Choroid plexus epithelial cell (primary cell): ENCODE results near the gene RIC3.

Experiments
- DNase-seq: peaks from one replicate; pipeline ENCODE4 v3.0.0-alpha.2; 2010; ENCODE audit warnings: low read depth
- H3K4me3 ChIP-seq: 2 replicates; pipeline ENCODE4 v1.5.1; 2011; ENCODE audit warnings: low read depth, mild to moderate bottlenecking, control low read depth, low read length, moderate library complexity
- CTCF ChIP-seq: conservative IDR thresholded peaks from 2 replicates; pipeline ENCODE4 v1.5.1; 2011; ENCODE audit warnings: low read depth, mild to moderate bottlenecking, control low read depth, inconsistent platforms, low read length, moderate library complexity

RIC3 gene

GRCh38 chr11:8066036-8066910 lies 102.6 kb downstream of the RIC3 start:
- no peak for TF ChIP-seq CTCF
- no peak overlapping the region for H3K4me3 ChIP-seq
- no peak for DNase-seq

- no peak overlapping the region for H3K4me3 ChIP-seq
- no peak for DNase-seq
- no peak for TF ChIP-seq CTCF
These were observed 103.8 kb downstream of the RIC3 start for GRCh38 chr11:8065031-8065430.

- DNase-seq: peak; percentile 70
- no peak for TF ChIP-seq CTCF
- no peak overlapping the region for H3K4me3 ChIP-seq
These were observed 105.5 kb downstream of the RIC3 start for GRCh38 chr11:8063324-8063723.

- no peak for DNase-seq
- H3K4me3 ChIP-seq: no peak overlapping the region
- TF ChIP-seq CTCF: no peak
These were observed 106.0 kb downstream of the RIC3 start for GRCh38 chr11:8062781-8063257.

GRCh38 chr11:8061555-8062428 lies 107.0 kb downstream of the RIC3 start:
- TF ChIP-seq CTCF: no peak
- no peak overlapping the region for H3K4me3 ChIP-seq
- no peak for DNase-seq

GRCh38 chr11:8060801-8061554 lies 107.8 kb downstream of the RIC3 start:
- DNase-seq: peak; percentile 65
- no peak for TF ChIP-seq CTCF
- no peak overlapping the region for H3K4me3 ChIP-seq
